GM12865 (cell line): ENCODE data around the gene C11orf58.

Experiments used
- DNase-seq: peaks from one replicate; pipeline ENCODE4 v3.0.0; 2010; ENCODE audit warnings: low read depth
- H3K4me3 ChIP-seq: 2 replicates; pipeline ENCODE4 v1.5.1; 2011; ENCODE audit warnings: mild to moderate bottlenecking, low read depth, low read length, control low read depth
- TF ChIP-seq, protein P1 (sequence below): IDR thresholded peaks from 2 replicates; pipeline ENCODE4 v1.5.1; 2011; ENCODE audit warnings: low read length, control low read depth, low read depth, inconsistent platforms; ENCODE audit not compliant: insufficient read depth; ENCODE audit errors: missing control alignments

Gene C11orf58

DNA sequence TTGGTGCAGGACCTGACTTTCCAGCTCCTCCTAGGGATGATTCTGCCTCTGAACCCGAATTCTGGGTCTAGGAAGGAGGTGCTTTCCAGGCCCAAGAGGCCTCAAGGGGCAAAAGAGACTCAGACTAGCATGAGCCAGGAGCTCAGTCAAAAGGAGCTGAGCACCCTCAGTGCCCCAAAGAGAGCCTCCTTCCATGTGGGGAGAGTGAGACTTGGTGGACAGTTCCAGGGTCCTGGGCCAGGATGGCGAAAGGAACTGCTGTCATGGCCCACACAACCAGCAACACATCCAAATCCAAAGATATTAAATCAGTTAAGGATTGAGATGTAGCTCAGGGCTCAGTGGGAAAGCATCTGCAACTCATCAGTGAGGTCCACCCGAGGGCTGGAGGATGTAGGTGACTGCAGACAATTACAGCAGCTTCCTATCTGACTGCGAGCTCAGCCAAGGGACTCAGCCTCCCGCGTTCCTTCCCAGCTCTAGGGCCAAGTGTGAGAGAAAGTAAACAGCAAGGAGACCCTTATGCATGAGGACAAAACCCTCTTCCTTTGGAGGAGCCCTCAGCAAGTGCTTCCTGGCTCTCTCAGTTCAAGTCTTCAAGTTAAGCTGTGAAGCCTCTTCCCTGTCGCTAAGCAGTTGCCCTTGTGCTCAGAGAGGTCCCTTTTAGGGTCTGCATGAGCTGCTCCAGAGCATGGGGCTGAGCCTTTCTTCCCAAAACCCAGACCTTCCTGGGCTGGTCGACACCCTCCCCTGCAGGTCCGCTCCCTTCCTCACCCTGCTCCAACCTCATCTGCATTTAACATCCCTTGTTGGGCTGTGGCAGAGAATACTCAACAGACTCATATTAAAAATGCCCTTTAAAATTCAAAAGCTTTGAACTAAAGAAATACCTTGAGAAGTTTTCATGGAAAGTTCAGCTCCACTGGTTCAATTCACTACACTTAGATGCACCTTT is 35.8 kb downstream of the C11orf58 start:
- DNase-seq: no peak
- TF ChIP-seq, protein P1, sequence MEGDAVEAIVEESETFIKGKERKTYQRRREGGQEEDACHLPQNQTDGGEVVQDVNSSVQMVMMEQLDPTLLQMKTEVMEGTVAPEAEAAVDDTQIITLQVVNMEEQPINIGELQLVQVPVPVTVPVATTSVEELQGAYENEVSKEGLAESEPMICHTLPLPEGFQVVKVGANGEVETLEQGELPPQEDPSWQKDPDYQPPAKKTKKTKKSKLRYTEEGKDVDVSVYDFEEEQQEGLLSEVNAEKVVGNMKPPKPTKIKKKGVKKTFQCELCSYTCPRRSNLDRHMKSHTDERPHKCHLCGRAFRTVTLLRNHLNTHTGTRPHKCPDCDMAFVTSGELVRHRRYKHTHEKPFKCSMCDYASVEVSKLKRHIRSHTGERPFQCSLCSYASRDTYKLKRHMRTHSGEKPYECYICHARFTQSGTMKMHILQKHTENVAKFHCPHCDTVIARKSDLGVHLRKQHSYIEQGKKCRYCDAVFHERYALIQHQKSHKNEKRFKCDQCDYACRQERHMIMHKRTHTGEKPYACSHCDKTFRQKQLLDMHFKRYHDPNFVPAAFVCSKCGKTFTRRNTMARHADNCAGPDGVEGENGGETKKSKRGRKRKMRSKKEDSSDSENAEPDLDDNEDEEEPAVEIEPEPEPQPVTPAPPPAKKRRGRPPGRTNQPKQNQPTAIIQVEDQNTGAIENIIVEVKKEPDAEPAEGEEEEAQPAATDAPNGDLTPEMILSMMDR: no peak
- H3K4me3 ChIP-seq: no peak overlapping the region

- TF ChIP-seq, protein P1: no peak
- no peak overlapping the region for H3K4me3 ChIP-seq
- no peak for DNase-seq
These were observed 36.6 kb downstream of the C11orf58 start for GRCh38 chr11:16774936-16775613.

GRCh38 chr11:16775614-16776283 is 37.3 kb downstream of the C11orf58 start:
- DNase-seq: no peak
- TF ChIP-seq, protein P1: no peak
- H3K4me3 ChIP-seq: no peak overlapping the region

DNA sequence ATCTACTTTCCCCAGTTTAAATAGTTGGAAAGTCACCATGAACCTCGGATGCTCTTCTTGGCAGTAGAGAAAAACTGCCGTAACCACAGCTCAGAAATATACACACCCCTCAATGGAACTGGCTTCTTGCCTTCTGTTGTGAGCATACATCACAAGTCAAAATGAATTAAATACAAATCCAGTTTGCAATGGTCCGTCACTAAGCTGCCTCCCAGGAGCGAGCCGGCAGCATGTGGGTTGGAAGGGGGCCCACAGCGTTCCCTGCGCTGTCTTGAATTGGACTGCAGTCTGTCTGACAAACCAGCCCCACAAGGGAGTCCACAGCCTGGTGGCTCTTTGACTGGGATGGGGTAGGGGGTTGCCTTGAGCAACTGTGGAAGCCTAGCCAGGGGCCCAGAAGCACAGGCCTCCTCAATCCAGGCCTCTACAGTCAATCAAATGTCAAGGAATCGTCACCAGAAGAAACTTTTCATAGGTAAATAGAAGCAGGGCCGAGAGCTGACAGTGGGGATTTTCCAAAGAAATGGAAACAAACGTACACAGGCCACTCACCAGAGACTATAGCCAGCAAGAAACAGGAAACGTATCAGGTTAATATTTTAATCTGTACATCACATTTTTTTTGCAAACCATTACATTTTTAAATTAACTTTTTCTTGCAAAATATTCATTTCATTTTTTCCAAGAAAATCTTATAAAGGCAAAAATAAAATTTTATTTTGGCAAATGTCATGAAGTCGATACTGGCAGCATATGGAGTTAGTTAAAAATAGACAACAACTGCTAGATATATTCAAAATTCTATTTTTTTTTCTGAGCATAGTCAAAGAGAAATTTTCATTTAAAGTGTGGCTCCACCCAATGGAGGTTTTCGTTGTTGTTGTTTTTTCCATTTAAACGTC is 38.5 kb downstream of the C11orf58 start:
- TF ChIP-seq, protein P1: no peak
- H3K4me3 ChIP-seq: no peak overlapping the region
- DNase-seq: no peak

- TF ChIP-seq, protein P1: no peak
- no peak for DNase-seq
- H3K4me3 ChIP-seq: no peak overlapping the region
These were observed 39.1 kb downstream of the C11orf58 start for GRCh38 chr11:16777613-16777975.

DNA sequence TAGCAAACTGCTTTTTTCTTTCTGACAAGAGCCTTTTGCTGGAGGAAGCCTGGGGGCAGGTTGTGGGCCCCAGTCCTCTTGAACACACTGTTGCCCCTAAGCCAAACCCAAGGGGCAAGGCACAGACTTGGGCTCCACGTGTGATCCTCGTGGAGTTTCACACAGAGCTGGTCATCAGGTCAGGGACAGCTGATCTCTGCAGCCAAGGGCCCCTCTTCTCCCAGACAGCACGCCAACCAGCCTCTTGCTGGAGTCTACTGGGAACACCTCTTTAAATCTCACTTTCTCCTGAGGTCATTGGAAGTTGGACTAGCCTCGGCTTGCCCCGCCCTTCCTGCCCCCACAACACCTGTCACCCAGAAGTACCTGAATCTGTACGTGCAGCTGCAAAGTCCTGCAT is 39.8 kb downstream of the C11orf58 start:
- TF ChIP-seq, protein P1: no peak
- no peak overlapping the region for H3K4me3 ChIP-seq
- DNase-seq: no peak
